HG03378 (cell line): ENCODE measurements around the gene NMUR1.

Source experiments
- ATAC-seq: cut with Tn5 transposase; IDR thresholded peaks from one replicate; pipeline ENCODE4 v1.9.1; 2021; ENCODE audit warnings: mild to moderate bottlenecking, moderate library complexity; ENCODE audit not compliant: unreplicated experiment

The NMUR1 gene

GRCh38 chr2:231554748-231555545 lies 24.7 kb upstream of the NMUR1 start:
- no peak for ATAC-seq

- ATAC-seq = no peak
These were observed 24.1 kb upstream of the NMUR1 start for GRCh38 chr2:231554327-231554726.

DNA sequence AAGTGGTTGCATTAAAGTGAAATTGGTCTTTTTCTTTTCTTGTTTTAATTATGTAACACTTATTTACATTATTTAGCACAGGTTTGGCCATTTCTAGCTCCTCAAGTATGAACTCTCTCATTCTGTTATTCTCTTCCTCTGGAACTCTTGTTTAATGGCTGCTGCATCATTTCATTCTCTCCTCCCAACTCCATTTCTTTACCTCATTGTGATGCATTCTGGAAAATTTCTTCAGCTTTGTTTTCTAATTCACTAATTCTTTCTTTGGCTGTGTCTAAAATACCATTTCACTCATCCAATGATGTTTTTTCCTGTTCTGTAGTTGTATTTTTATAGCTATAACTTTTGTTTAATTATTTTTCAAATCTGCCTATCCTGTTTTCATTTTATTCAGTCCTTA lies 22.5 kb upstream of the NMUR1 start:
- ATAC-seq = no peak

DNA sequence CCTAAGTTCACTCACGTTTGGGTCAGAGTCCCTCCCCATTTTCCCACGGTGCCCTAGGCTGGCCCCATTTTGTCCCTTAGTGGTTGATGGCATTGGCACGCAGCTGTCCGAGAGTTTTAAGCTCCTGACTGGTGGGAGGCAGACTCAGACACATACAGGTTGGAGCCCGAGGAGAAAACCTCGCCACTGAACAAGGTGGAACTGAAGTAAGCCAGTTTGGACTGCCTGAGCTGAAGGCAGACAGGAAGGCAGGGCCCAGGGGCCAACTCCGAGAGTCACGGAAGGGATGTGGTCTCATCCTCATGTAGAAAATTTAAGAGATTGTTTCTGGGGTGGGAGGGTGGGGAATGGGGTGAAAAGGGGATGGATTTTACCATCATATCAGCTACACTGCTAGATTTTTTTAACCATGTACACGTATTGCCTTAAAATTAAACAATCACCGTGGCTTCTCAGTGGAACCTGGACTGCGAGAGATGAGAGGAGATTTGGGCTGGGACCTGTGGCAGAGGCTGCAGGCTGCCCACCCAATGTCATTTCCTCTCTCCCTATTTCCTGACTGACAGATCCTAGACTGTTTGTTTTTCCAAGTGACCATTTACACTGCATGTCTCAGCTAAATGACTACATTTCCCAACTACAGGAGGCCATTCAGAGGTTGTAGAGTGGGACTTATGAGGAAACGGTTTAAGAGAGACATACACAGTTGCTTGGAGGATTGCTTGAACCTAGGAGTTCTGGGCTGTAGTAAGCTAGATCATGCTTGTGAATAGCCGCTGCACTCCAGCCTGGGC lies 19.4 kb upstream of the NMUR1 start:
- ATAC-seq = no peak

DNA sequence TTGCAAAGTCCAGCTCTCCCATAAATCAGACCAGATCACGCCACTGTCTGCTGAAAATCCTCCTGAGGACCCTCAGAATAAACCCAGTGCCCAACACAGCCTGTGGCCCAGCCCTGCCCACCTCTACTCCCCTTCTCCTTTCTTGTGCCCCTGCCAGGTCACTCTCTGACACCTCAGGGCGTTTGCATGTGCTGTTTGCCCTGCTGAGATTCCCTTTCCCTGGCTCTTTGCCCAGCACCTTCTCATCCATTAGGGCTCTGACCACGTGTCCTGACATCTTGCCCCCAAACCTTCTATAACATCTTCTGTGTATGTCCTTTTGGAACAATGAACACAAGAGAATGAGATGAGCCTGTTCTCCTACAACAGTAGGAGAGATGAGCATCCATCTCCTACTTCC lies 18.5 kb upstream of the NMUR1 start:
- ATAC-seq = no peak

DNA sequence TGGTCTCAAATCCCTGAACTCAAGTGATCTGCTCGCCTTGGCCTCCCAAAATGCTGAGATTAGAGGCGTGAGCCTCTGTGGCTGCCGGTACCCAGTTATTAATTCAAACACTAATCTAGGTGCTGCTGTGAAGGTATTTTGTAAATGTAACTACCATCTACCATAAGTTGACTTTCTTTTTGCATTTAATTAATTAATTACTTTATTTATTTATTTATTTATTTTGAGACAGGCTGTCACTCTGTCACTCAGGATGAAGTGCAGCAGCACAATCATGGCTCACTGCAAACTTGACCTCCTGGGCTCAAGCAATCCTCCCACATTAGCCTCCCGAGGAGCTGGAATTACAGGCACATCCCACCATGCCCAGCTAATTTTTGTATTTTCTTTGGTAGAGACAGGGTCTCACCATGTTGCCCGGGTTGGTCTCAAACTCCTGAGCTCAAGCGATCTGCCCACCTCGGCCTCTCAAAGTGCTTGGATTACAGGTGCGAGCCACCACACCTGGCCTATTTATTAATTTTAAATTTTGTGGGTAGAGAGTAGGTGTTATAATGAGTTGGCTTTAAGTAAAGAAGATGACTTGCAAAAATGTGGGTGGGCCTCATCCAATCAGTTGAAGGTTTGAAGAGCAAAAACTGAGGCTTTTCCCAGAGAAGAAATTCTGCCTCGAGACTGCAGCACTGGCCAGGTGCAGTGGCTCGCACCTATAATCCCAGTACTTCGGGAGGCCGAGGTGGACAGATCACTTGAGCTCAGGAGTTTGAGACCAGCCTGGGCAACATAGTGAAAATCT lies 17.3 kb upstream of the NMUR1 start:
- no peak for ATAC-seq

- no peak for ATAC-seq
These were observed 15.9 kb upstream of the NMUR1 start for GRCh38 chr2:231546014-231546715.

DNA sequence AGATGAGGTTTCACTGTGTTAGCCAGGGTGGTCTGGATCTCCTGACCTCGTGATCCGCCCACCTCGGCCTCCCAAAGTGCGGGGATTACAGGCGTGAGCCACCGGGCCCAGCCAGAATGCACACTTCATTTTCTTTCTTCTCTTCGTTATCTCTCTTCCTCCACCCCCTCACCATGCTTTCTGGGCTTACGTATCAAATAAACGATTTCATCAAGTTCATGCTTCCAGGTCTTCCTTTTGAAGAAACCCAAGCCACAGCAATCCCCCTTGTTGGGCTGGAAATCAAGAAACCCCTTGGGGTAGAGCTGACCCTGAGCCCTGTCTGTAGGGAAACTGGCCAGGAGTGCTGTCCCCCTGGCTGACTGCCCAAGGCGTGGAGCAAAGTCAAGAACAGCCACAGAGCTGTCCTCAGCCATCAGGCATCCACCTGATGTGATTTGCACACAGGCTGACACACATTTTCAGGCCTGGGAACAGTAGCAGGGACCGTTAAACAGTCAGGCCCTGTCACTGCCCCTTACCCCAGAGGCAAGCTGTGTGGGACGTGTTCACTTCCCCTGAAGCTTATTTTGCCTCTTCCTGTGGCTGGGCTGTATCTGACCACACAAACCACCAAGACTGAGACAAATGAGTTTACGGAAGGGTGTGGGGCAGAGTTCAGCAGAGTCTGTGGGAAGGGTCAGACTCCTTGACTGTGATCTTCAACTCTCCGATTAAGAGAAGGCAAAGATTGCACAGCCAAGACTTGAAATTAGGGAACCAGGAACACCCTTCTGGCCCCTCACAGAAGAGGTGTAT lies 15.1 kb upstream of the NMUR1 start:
- ATAC-seq = peak; percentile 96

DNA sequence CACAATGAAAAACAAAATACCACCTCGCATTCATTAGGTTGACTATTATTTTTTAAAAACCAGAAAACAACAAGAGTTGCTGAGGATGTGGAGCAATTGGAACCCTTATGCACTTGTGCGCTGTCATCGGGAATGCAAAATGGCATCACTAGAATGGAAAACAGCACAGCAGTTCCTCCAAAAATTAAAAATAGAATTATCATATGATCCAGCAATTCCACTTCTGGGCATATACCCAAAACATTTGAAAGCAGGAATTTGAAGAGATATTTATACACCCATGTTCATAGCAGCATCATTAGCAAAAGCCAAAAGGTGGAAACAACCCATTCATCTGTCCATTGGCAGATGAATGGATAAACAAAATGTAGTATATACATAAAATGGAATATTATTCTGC lies 11.9 kb upstream of the NMUR1 start:
- ATAC-seq = no peak

GRCh38 chr2:231541645-231542044 lies 11.4 kb upstream of the NMUR1 start:
- ATAC-seq = no peak

GRCh38 chr2:231539991-231540390 lies 9.7 kb upstream of the NMUR1 start:
- no peak for ATAC-seq

DNA sequence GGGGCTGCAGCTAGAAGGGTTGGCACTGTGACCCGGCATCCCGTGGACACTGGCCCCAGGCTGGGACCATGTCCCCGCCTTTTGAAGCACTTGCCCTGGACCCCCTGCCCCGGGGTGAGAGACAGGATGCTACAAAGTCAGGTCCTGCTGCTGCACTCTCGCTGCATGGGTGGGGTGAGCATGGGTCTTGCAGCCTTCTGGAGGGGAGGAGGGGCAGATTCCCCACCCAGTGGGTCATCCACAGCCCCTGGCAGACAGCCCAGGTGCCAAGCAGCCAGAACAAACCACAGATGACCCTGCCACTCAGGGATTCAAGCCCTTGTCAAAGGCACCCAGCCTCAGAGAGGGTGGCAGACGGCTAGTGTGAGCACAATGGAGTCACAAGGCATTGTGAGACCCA lies 5.7 kb upstream of the NMUR1 start:
- no peak for ATAC-seq

DNA sequence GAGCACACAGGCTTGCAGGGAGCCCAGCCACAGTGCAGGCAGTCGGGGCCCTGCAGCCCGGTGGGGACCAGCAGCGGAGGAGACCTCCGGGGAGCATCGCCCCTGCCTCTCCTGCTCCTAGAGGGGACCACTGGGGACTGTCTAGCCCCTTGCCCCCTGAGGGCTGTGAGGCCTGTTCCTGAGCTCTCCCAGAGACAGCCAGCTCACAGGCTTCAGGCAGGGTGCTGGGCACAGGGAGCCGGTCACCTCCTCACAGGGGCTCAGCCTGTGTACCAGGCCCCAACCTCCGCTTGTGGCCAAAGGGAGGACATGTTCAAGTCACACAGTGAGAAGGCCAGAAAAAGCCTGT lies 3.5 kb upstream of the NMUR1 start:
- no peak for ATAC-seq

DNA sequence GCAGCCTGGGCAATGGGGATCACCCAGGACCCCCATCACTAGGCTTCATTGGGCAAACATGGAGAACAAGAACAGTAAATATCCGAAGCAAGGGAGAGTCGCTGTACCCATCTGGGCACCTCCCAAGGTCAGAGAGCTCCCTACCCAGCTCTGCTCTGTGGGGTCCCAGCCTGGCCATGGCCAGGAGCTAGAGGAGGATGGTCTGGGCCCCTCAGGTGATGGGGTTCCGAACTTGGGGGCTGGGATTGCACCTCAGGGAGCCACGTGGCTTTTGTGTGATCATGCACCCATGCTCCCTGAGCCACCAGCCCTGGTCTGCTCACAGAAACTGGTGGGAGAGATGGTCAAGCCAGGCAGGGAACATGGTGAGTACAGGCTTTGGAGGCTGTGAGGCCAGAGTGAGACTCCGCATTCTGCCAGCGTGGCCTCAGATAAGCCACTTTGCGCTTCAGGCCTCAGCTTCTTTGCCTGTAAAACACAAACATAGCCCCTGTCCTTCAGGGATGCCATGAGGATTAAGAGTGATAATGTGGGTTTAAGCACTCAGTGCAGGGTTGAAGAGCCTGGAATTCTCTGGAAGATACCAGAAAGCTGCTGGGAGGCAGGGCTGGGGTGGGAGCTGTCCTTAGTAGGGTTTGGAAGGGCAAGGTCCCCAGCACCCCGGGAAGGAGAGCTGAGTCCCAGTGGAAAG lies 3.0 kb upstream of the NMUR1 start:
- ATAC-seq = no peak

DNA sequence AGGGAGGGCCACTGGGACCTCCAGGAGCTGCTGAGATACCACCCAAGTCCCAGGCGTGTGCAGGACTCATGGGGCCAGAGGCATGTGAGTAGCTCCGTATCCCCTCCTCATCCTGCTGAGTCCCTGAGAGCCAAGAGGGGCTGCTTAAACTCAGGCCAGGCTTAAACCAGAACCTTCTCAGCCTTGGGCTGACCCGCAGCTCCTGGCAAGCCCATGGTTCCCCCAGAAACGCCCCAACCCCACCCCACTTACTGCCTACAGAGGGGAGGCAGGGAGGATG lies 2.5 kb upstream of the NMUR1 start:
- no peak for ATAC-seq

GRCh38 chr2:231531883-231532755 lies 1.9 kb upstream of the NMUR1 start:
- no peak for ATAC-seq

DNA sequence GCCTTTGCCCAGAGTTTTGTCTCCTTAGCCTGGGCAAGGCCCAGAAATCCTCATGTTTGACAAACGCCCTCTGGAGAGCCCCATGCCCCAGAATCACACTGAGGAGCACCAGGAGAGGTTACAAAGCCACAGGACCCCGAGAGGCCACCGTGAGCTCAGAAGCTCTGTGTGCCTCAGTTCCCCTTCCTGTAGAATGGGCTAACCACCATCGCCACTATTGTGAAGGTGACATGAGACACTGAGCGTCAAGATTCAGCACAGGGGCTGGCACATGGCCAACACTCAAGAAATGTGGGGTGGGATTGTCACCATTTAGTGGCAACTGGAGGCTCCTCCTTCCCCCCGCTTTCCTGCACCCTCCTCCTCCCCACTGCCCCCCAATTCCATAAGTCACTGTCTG lies 1.2 kb upstream of the NMUR1 start:
- ATAC-seq = no peak

DNA sequence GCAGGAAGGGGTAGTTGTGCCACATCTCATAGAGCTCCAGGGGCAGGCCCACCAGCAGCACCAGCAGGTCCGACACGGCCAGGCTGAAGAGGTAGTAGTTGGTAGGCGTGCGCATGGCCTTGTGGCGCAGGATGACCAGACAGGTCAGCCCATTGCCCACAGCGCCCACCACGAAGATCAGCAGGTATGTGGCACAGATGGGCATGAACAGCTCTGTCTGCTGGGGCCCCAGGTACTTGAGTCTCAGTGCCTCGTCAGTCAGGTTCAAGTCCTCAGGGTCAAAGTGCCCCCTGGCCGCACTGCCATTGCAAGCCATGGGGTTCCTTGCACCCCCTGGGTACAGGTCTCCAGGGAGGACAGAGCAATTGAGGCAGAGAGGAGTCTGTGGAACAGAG lies 1.6 kb downstream of the NMUR1 start:
- ATAC-seq = no peak
